HG03457 (cell line): ENCODE data around the gene RERE.

Experiments
- ATAC-seq: cut with Tn5 transposase; IDR thresholded peaks from one replicate; pipeline ENCODE4 v1.9.1; 2021; ENCODE audit warnings: moderate number of reproducible peaks; ENCODE audit not compliant: unreplicated experiment

Gene RERE

DNA sequence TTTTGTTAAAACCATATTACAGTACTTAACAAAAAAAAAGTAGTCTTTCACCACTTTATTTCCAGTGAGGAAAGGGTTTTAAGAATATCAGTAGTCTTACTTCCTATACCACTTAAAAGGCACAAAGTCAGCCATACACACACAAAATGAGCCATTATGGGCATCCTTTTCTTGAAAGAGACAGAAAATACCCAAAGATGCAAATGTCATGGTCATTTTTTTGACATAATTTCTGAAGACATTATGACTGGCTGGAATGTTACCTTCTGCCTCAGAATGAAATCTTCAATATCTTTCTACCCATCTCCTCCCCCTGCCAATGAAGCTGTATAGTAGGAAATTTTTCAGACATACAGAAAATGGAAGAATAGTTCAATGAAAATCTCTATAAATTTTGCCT lies 261.9 kb downstream of the RERE start:
- no peak for ATAC-seq

- ATAC-seq: no peak
Measured at GRCh38 chr1:8554956-8555534, 262.4 kb downstream of the RERE start.

GRCh38 chr1:8552820-8553397 lies 264.5 kb downstream of the RERE start:
- ATAC-seq: no peak

- ATAC-seq: no peak
Measured at GRCh38 chr1:8551613-8552489, 265.6 kb downstream of the RERE start.

GRCh38 chr1:8551057-8551456 lies 266.4 kb downstream of the RERE start:
- no peak for ATAC-seq

DNA sequence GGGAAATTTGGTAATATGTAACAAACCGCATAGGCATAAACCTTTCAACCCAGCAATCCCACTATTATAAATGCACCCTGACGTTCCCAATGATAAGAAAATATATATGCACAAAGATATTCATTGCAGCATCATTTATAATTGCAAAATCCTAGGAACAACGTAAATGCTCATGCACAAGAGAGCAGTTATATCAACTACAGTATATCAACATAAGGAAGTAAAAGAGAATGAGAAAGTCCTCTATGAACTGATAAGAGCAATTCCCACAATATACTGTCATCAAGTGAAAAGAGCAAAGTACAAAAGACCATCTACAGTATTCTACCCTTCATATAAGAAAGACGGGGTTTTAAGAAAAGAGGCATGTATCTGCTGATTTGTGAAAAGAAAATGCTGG lies 269.6 kb downstream of the RERE start:
- ATAC-seq: no peak

DNA sequence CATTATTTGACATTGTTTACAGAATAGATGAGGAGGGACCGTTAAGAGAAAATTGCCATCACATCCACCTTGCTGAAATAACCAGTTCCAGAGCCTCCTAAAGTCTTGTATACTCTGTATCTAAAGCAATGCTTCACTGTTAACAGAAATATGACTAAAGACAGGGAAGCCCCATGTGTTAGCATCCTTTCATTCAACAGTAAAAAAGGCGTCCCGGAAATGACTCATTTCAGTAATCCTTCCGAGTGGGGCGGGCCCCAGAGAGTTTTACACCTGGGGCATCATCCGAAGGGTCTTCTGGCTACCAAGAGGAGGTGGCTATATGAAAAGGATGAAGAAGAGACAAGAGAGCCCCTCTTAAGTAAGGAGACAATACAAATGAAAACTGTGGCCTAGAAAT lies 272.4 kb downstream of the RERE start:
- ATAC-seq: no peak

DNA sequence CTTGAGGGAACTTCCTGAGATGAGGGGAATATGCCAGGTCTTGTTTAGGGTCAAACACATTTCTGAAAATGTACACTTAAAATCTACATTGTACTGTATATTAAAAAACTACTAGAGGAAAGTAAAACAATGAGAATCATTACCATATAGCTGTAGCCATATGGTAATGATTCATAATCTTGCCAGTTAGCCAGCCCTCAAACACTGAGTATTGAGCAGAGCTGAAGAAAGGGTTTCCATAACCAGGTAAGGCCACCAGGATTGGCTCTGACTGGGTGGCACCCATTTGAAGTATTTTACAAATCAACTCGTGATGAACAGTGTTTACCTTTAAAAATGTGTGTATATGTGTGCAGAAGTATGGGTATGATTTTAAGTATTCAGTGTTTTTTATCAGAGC lies 272.8 kb downstream of the RERE start:
- ATAC-seq: no peak

DNA sequence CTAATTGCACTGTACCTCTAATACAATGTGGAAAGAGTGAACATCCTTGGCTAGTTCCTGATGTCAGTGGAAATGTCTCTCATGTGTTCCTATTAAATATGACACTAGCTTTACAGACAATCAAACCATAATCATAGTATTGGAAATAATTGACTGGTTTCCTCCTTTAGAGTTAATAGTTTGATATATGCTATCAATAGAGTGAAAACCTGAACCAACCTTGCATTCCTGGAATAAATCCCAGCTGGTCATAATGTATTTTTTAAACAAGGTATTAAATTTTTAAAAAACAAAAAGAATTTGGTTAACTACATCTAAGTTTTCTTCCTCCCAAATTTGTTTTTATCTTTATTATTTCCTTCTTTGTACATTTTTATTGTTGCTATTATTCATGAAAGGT lies 273.5 kb downstream of the RERE start:
- no peak for ATAC-seq

- ATAC-seq: no peak
Measured at GRCh38 chr1:8541961-8542521, 275.4 kb downstream of the RERE start.

GRCh38 chr1:8540971-8541370 lies 276.5 kb downstream of the RERE start:
- no peak for ATAC-seq

GRCh38 chr1:8540261-8540941 lies 277.0 kb downstream of the RERE start:
- ATAC-seq: no peak

DNA sequence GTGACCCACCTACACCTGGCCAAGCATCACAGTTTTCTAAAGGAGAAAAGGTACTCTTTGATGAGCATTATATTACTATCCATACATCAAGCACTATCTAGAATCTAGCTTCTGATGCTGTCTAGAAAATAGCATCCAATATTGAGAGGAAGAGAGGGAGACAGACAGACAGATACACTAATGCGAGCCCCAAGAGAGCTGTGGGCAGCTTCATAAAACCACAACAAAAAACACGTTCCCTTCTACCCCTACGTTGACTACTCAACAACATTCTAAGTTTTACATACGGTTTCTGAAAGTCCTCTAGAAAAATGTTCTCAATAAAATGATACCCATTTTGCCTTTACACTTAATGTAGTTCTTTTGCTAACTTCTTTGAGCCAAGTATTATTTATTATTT lies 277.8 kb downstream of the RERE start:
- no peak for ATAC-seq

DNA sequence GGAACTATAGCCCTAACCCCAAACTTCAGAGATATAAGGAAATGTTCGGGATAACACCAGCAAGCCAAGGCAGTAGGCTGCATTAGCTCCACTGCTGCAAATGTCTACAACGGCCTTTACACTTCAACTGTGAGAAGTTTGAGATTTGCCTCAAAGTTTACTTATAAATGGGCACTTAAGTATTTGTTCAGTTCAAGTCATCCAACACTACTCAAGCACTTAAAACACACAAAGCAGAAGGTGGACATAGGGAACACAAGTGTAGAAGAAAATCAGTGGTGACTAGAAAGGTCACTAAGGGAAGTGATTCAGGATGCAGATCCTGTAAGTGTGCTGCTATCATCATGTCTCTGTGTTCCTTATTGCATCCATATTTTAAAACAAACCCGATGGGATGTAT lies 278.9 kb downstream of the RERE start:
- no peak for ATAC-seq

- no peak for ATAC-seq
Measured at GRCh38 chr1:8537991-8538390, 279.4 kb downstream of the RERE start.

DNA sequence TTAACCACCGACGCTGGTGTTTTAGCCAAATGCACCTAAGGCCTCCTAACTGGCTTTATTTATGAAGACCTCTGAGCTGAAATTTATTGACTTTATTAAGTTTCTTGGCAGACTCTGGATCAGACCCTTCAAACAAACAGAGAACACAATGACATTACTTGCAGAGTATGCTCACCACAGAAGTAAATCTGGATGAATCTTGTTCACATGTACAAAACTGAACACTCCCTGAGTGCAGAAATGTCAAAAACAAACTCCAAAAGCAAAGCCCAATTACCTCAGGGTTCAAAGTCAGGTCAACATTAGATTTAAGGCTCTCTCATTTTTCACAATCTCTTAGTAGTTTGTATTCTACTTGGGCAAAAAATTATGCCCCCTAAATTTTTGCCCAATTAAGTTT lies 280.9 kb downstream of the RERE start:
- no peak for ATAC-seq

DNA sequence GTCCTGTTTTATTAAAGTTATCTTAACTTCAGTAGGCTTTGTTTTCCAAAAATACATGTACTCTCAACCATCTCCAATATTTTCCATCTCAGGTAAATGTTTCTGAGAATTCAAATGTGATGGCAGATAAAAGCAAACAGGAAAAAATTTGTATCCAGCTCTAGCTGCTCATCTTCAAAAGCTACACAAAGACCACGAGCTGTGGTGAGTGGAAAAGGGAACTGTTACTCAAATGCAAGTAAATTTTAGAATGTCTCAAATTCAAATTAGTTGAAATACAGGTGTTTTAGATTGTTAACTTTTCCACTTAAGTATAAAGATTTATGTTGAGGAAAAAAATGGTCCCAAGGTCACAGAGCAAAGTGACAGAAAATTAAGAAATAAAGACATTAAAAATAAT lies 283.5 kb downstream of the RERE start:
- ATAC-seq: no peak

- ATAC-seq: no peak
Measured at GRCh38 chr1:8533124-8533523, 284.3 kb downstream of the RERE start.

DNA sequence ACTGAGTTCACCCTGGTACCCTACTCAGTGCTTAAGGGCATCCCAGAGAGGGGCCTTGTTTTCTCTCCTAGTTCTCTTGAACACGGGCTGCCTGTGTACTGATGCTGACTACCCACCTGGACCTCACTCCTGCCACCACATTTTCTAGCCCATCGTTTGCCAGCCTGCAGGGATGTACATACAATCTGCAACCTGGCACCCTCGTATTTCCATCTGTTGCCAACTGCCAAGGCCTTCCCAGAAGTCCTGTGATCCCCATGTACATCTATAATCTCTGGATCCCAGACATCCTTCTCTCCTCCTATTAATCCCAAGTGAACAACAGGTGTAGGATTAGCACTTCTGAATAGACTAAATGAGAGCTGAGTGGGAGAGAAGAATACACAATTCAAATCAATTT lies 287.5 kb downstream of the RERE start:
- no peak for ATAC-seq

GRCh38 chr1:8527941-8528340 lies 289.5 kb downstream of the RERE start:
- ATAC-seq: no peak

DNA sequence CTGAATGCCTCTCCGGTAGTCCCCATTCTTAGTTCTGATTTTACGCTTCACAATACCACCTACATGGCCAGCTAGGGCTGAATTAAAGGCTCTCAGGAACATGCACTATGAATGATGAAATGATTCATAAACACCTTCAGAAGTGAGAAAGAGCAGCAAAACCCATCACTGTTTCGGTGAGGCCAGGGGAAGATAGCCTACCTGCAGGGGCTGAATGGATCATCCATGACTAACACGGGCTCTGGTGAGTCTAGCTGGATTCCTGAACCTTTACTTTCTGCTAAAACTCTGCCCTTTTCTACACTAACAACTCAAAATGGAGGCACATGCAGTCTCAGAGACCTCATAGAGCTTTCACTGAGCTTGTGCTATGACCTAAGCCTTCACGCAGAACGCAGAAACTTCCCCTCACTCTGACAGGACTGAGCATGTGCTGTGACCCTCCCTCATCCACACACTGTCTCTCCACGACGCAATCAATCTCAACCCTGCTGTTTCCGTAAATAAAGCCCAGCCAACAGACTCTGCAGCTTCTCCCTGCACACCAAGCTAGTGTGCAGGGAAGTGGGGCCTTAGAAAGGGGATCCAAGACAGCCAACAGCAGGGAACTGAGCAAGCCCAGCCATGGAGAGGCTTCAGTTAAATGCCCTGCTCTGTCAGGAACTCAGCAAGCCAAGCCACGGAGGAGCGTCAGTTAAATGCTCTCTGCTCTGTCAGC lies 291.7 kb downstream of the RERE start:
- no peak for ATAC-seq
